Iris pigment epithelial cell (primary cell): Measurements from ENCODE around the gene LRBA.
A peak's percentile ranks its signal among the peaks of the same experiment; 100 is the strongest.
"Not testable (repeated sequence)": the region's sequence is repeated elsewhere in the genome, so short reads cannot be mapped to it uniquely, and the experiment has no call there.

Experiments
- DNase-seq: peaks from one replicate; pipeline ENCODE4 v3.0.0-alpha.2; 2011; ENCODE audit warnings: low read depth

LRBA gene

DNA sequence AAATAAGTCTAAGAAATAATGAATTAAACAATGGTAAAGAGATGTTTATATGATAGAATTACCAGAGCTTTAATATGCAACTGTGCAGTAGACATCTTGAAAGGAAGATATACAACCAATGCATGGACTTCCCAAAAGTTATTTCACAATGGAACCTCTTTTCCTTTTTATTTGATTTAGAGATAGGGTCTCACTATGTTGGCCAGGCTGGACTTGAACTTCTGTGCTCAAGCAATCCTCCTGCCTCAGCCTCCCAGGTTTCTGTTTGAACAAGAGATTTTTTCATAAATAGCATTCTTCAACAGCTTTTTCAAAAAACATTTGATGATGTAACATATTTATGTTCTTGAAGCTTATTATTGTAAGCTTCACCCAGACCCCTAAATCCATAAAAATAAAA lies 72.0 kb downstream of the LRBA start:
- DNase-seq = no peak

- DNase-seq = peak; percentile 10
These were observed 72.5 kb downstream of the LRBA start for GRCh38 chr4:150942539-150942938.

DNA sequence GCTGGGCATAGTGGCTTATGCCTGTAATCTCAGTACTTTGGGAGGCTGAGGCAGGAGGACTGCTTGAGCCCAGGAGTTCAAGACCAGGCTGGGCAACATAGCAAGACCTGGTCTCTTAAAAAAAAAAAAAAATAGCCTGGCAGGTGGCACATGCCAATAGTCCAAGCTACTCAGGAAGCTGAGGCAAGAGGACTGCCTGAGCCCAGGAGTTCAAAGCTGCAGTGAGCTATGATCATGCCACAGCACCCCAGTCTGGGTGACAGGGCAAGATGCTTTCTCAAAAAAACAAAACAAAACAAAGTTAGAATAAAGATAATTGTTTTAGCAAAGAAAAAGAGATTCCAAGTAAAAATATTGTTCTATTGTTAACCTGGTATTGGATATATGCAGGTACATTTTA lies 75.0 kb downstream of the LRBA start:
- no peak for DNase-seq

DNA sequence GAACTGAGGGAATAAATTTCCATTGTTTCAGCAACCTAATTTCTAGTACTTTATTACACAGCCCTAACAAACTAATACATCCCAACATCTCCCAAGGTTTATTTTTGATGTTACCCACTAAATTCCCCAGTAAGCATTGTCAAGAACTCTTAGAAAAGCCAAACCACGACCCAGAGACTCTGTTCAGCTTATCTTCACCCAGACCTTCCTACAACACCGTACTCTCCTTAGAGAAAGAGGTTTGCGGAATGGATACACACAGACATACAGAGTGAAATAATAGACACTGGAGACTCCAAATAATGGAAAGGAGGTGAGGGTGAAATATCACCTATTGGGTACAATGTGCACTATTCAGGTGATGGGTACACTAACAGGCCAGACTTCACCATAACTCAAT lies 75.6 kb downstream of the LRBA start:
- DNase-seq = no peak

GRCh38 chr4:150938873-150939499 lies 76.1 kb downstream of the LRBA start:
- DNase-seq = no peak

GRCh38 chr4:150938417-150938816 lies 76.7 kb downstream of the LRBA start:
- peak; percentile 13 for DNase-seq

- no peak for DNase-seq
These were observed 81.1 kb downstream of the LRBA start for GRCh38 chr4:150934022-150934421.

- no peak for DNase-seq
These were observed 83.3 kb downstream of the LRBA start for GRCh38 chr4:150931796-150932195.

DNA sequence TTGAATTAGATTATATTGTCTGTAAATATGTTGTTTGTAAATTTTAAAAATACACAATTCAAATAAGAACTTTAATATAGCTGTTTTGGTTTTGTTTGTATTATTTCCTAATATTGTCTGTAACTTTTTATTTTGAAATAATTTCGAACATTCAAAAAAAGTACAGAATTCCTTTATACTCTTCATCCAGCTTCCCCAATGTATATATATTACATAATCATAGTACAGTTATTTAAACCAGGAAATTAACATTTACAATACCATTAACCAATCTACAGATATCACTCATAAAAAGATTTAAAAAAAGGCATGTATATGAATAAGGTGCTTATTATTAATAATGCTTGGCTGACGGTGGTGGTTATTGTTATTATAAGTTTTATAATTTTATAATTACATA lies 84.1 kb downstream of the LRBA start:
- no peak for DNase-seq

- DNase-seq = no peak
These were observed 91.1 kb downstream of the LRBA start for GRCh38 chr4:150923945-150924344.

- DNase-seq = not testable (repeated sequence)
These were observed 93.6 kb downstream of the LRBA start for GRCh38 chr4:150921486-150921885.

GRCh38 chr4:150918562-150918961 lies 96.5 kb downstream of the LRBA start:
- not testable (repeated sequence) for DNase-seq

DNA sequence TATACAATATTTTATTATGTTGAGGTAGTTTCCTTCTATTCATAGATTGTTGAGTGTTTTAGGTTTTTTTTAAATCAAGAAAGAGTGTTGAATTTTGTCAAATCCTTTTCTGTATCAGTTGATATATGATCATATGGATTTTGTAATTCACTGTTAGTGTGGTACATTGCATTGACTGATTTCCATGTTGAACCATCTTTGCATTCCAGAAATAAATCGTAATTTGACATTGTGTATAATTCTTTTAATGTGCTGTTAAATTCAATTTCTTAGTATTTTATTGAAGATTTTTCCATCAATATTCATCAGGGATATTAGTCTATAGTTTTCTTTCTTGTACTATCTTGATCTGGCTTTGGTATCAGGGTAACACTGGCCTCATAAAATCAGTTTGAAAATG lies 103.8 kb downstream of the LRBA start:
- DNase-seq = no peak

DNA sequence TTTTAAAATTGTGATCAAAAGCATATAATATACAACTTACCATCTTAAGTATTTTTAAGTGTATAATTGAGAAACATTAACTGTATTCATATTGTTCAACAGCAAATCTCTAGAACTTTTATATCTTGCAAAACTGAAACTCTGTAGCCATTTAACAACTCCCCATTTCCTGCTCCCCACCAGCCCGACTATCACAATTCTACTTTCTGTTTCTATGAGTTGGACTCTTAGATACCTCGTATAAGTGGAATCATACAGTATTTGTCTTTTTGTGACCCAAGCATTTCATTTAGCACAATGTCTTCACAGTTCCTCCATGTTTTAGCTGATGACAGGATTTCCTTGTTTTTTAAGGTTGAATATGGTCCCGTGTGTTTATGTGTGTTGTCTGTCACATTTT lies 106.0 kb downstream of the LRBA start:
- no peak for DNase-seq

- no peak for DNase-seq
These were observed 108.0 kb downstream of the LRBA start for GRCh38 chr4:150906987-150907633.

GRCh38 chr4:150904671-150905070 lies 110.4 kb downstream of the LRBA start:
- no peak for DNase-seq

GRCh38 chr4:150903603-150904002 lies 111.5 kb downstream of the LRBA start:
- DNase-seq = no peak

DNA sequence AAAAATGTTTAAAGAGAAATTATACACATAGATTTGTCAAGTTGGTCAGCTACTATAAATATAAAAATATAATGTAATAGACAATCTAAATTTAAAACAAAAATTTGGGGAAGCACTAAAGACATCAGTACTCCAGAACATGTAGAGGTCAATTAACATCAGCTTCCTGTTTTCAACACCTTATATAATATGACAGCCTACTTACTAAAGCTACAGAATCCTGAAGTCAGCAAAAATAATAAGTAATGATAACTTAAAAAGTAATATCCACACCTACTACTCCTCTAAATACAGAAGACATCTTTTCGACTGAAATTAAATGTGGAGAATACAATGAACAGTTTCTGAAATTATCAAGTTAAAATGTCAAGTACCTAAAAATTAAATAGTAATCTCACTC lies 118.6 kb downstream of the LRBA start:
- no peak for DNase-seq

DNA sequence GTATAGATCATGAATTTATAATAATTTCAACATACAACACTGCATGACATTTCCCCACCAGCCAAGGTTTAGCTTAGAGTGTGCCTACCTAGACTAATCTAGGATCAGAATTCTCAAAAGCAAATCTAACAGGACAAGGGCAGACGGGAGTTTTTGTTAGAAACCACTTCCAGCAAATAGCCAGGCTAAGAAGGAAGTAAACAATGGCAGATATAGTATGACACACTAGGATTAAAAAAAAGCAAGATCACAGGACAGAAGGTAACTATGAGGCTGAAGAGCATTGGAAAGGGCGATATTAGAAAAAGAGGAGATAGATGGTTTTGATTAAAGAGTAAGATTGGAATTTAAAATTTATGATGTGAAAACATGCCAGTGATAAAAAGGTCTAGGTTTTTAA lies 124.8 kb downstream of the LRBA start:
- DNase-seq = peak; percentile 7

DNA sequence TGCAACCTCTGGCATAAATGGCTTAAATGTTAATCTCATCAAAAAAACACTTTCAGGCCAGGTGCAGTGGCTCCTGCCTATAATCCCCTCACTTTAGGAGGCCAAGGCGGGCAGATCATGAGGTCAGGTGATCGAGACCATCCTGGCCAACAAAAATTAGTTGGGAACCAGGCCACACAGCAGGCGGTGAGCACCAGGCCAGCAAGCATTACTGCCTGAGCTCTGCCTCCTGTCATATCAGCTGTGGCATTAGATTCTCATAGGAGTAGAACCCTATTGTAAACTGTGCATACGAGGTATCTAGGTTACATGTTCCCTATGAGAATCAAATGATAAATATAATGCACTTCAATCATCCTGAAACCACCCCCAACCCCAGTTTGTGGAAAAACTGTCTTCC lies 125.8 kb downstream of the LRBA start:
- no peak for DNase-seq

DNA sequence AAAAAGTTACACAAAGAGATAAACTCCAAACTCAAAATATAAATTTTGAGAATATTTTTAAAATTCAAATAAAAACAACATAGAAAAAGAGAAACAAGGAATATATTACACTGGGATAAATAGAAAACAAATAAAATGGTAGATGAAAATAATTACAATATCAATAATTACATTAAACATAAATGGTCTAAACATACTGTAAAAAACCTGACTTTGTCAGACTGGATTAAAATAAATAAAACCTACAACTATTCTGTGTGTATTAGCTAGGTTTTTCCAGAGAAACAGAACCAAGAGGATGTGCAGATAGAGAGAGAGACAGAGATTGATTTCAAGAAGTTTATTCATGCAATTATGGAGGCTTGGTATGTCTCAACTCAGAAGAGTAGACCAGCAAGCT lies 126.5 kb downstream of the LRBA start:
- DNase-seq = no peak

GRCh38 chr4:150888217-150888616 lies 126.9 kb downstream of the LRBA start:
- no peak for DNase-seq

GRCh38 chr4:150886597-150886996 lies 128.5 kb downstream of the LRBA start:
- DNase-seq = peak; percentile 55

GRCh38 chr4:150884625-150885024 lies 130.5 kb downstream of the LRBA start:
- no peak for DNase-seq
